ENCODE measurements around the gene FOXO4.
A peak's percentile ranks its signal among the peaks of the same experiment; 100 is the strongest.
"Not testable (repeated sequence)": the region's sequence is repeated elsewhere in the genome, so short reads cannot be mapped to it uniquely, and the experiment has no call there.

The FOXO4 gene

GRCh38 chrX:71095555-71095980 is at the start of gene FOXO4:
FOXO4 (plus strand) TSS chrX:71095851; CDS start chrX:71096529, 678 bp downstream.
- peak; percentile 92 for DNase-seq (ENCODE audit: low spot score)

- not testable (repeated sequence) for DNase-seq (ENCODE audit: low spot score)
Measured at GRCh38 chrX:71047891-71048290, 47.8 kb upstream of the FOXO4 start.

GRCh38 chrX:71052721-71053120 is 42.9 kb upstream of the FOXO4 start:
- no peak for DNase-seq (ENCODE audit: low spot score)

- DNase-seq (ENCODE audit: low spot score) = peak; percentile 4
Measured at GRCh38 chrX:71053217-71053621, 42.4 kb upstream of the FOXO4 start.

GRCh38 chrX:71056867-71057266 is 38.8 kb upstream of the FOXO4 start:
- DNase-seq (ENCODE audit: low spot score) = no peak

GRCh38 chrX:71057848-71058530 is 37.7 kb upstream of the FOXO4 start:
- DNase-seq (ENCODE audit: low spot score) = no peak

- no peak for DNase-seq (ENCODE audit: low spot score)
Measured at GRCh38 chrX:71060127-71060526, 35.5 kb upstream of the FOXO4 start.

GRCh38 chrX:71067089-71067488 is 28.6 kb upstream of the FOXO4 start:
- DNase-seq (ENCODE audit: low spot score) = no peak

GRCh38 chrX:71067712-71068043 is 28.0 kb upstream of the FOXO4 start:
- peak; percentile 13 for DNase-seq (ENCODE audit: low spot score)

- DNase-seq (ENCODE audit: low spot score) = peak; percentile 73
Measured at GRCh38 chrX:71068044-71068918, 27.4 kb upstream of the FOXO4 start, which contains the start of gene SNX12. SNX12 (minus strand) TSS chrX:71068334; CDS start chrX:71068306, 28 bp downstream.

GRCh38 chrX:71070531-71070930 is 25.1 kb upstream of the FOXO4 start:
- DNase-seq (ENCODE audit: low spot score) = no peak

- no peak for DNase-seq (ENCODE audit: low spot score)
Measured at GRCh38 chrX:71081330-71082123, 14.1 kb upstream of the FOXO4 start.

GRCh38 chrX:71082124-71082647 is 13.5 kb upstream of the FOXO4 start:
- DNase-seq (ENCODE audit: low spot score) = no peak

GRCh38 chrX:71082822-71083221 is 12.8 kb upstream of the FOXO4 start:
- DNase-seq (ENCODE audit: low spot score) = no peak

- DNase-seq (ENCODE audit: low spot score) = no peak
Measured at GRCh38 chrX:71085900-71086299, 9.8 kb upstream of the FOXO4 start.

- DNase-seq (ENCODE audit: low spot score) = no peak
Measured at GRCh38 chrX:71091263-71091662, 4.4 kb upstream of the FOXO4 start.

- no peak for DNase-seq (ENCODE audit: low spot score)
Measured at GRCh38 chrX:71095033-71095432, 618 bp upstream of the FOXO4 start.

- DNase-seq (ENCODE audit: low spot score) = peak; percentile 72
Measured at GRCh38 chrX:71095981-71096759, 519 bp downstream of the FOXO4 start.

- peak; percentile 44 for DNase-seq (ENCODE audit: low spot score)
Measured at GRCh38 chrX:71096760-71097032, 1.0 kb downstream of the FOXO4 start.

GRCh38 chrX:71098302-71098701 is 2.7 kb downstream of the FOXO4 start:
- DNase-seq (ENCODE audit: low spot score) = peak; percentile 87

- no peak for DNase-seq (ENCODE audit: low spot score)
Measured at GRCh38 chrX:71098951-71099506, 3.4 kb downstream of the FOXO4 start.

All from hematopoietic multipotent progenitor cell treated with erythropoietin and hydrocortisone succinate and interleukin-3 and kit ligand, for 17 days (in vitro differentiated cells).